ENCODE results near the gene MAP3K5.

Gene MAP3K5

GRCh38 chr6:136576821-136577220 lies 215.5 kb downstream of the MAP3K5 start:
- no peak for ATAC-seq
- TF ChIP-seq CSDC2 (CRISPR knock-in tag; IDR thresholded peaks at IDR 0.05) (no peak), PPARA (CRISPR knock-in tag; IDR thresholded peaks at IDR 0.05; ENCODE audit: borderline replicate concordance) (no peak), ZFP30 (CRISPR knock-in tag; IDR thresholded peaks at IDR 0.05) (no peak), RARB (CRISPR knock-in tag; IDR thresholded peaks at IDR 0.05) (no peak), ISL1 (CRISPR knock-in tag; IDR thresholded peaks at IDR 0.05) (no peak), CREB5 (CRISPR knock-in tag; IDR thresholded peaks at IDR 0.05; ENCODE audit: low read depth) (no peak), ZFP3 (CRISPR knock-in tag; IDR thresholded peaks at IDR 0.05) (no peak), TSHZ2 (CRISPR knock-in tag; IDR thresholded peaks at IDR 0.05) (no peak), ZC3H10 (CRISPR knock-in tag; IDR thresholded peaks at IDR 0.05) (no peak), ZNF8 (CRISPR knock-in tag; IDR thresholded peaks at IDR 0.05) (no peak), SNAI2 (CRISPR knock-in tag; IDR thresholded peaks at IDR 0.05) (no peak), ZNF70 (CRISPR knock-in tag; IDR thresholded peaks at IDR 0.05) (no peak), ARNTL (CRISPR knock-in tag; IDR thresholded peaks at IDR 0.05; ENCODE audit: borderline replicate concordance, low read depth) (no peak), POU6F1 (CRISPR knock-in tag; IDR thresholded peaks at IDR 0.05; ENCODE audit: borderline replicate concordance, low read depth) (no peak), ZNF565 (CRISPR knock-in tag; conservative IDR thresholded peaks at IDR 0.05; ENCODE audit: low read depth) (no peak), GLIS3 (CRISPR knock-in tag; IDR thresholded peaks at IDR 0.05) (no peak), PATZ1 (CRISPR knock-in tag; IDR thresholded peaks at IDR 0.05; ENCODE audit: borderline replicate concordance) (no peak), BACH2 (CRISPR knock-in tag; IDR thresholded peaks at IDR 0.05; ENCODE audit: borderline replicate concordance) (no peak), OSR1 (CRISPR knock-in tag; IDR thresholded peaks at IDR 0.05) (no peak)

GRCh38 chr6:136571496-136571895 lies 220.8 kb downstream of the MAP3K5 start:
- no peak for ATAC-seq
- TF ChIP-seq ARNTL (CRISPR knock-in tag; IDR thresholded peaks at IDR 0.05; ENCODE audit: borderline replicate concordance, low read depth) (no peak), OSR1 (CRISPR knock-in tag; IDR thresholded peaks at IDR 0.05) (no peak), POU6F1 (CRISPR knock-in tag; IDR thresholded peaks at IDR 0.05; ENCODE audit: borderline replicate concordance, low read depth) (no peak), ZNF565 (CRISPR knock-in tag; conservative IDR thresholded peaks at IDR 0.05; ENCODE audit: low read depth) (no peak), TSHZ2 (CRISPR knock-in tag; IDR thresholded peaks at IDR 0.05) (no peak), CSDC2 (CRISPR knock-in tag; IDR thresholded peaks at IDR 0.05) (no peak), TCF4 (CRISPR knock-in tag; IDR thresholded peaks at IDR 0.05; ENCODE audit: borderline replicate concordance) (no peak), ZC3H10 (CRISPR knock-in tag; IDR thresholded peaks at IDR 0.05) (no peak), SNAI2 (CRISPR knock-in tag; IDR thresholded peaks at IDR 0.05) (no peak), PATZ1 (CRISPR knock-in tag; IDR thresholded peaks at IDR 0.05; ENCODE audit: borderline replicate concordance) (no peak), ZNF70 (CRISPR knock-in tag; IDR thresholded peaks at IDR 0.05) (no peak), ESRRG (CRISPR knock-in tag; IDR thresholded peaks at IDR 0.05) (no peak), CREB5 (CRISPR knock-in tag; IDR thresholded peaks at IDR 0.05; ENCODE audit: low read depth) (no peak)
